ENCODE data around the gene TCTN2.

DNA sequence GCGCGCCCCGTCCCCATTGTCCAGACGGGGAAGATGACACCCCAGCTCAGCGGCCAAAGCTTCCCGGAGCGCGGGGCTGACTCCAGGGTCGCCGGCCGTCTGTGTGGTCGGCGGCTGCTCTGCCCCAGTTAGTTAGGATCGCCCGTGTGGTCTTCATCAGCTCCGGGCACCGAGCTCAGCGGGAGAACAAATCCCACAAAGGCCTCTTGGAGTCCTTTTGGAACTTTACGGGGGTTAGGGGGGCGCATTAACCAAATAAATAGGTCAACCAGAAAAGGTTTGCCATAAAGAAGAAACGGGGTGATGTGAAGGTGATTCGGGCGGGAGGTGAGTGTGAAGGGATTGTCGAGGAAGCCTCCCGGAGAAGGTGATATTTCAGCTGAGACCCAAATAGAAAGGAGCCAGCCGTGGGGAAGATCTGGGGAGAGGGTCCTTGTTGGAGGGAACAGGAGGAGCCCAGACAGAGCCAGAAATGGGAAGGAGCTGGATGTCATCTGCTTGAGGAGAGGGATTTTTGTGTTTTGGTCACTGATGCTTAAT is 41.9 kb downstream of the TCTN2 start:
- no peak for TF ChIP-seq EZH2 (IDR thresholded peaks at IDR 0.05; ENCODE audit: borderline replicate concordance)
- no peak for TF ChIP-seq CTCF (IDR thresholded peaks at IDR 0.05; ENCODE audit: poor library complexity)
- no peak for TF ChIP-seq EZH2phosphoT487 (IDR thresholded peaks at IDR 0.05; ENCODE audit: low read depth, severe bottlenecking, unreplicated experiment)

Measured in hepatocyte (in vitro differentiated cells).